Measurements from ENCODE around the gene TMOD2.

Gene TMOD2

GRCh38 chr15:51863131-51863530 lies 111.7 kb downstream of the TMOD2 start:
- peaks cover 17% of the 10 kb centered on the region; the same call in 1 of the 2 replicates for H4K20me1 ChIP-seq
- H3K9ac ChIP-seq = no peak overlapping the region
- H3K4me3 ChIP-seq = no peak overlapping the region
- peaks cover 83% of the 10 kb centered on the region for H3K36me3 ChIP-seq
- H3K27ac ChIP-seq = no peak overlapping the region
- no peak for TF ChIP-seq Cebpa-rat (IDR thresholded peaks at IDR 0.05)
- peaks cover 20% of the 10 kb centered on the region for H3K9me3 ChIP-seq
- H3K27me3 ChIP-seq = no peaks in the 10 kb centered on the region
- H3K4me1 ChIP-seq = peaks cover 19% of the 10 kb centered on the region
- H3K4me2 ChIP-seq = no peak overlapping the region

GRCh38 chr15:51864408-51865056 lies 113.1 kb downstream of the TMOD2 start:
- Histone ChIP-seq H3K9me3 (peaks cover 10% of the 10 kb centered on the region; the same call in 1 of the 2 replicates), H3K36me3 (peaks cover 84% of the 10 kb centered on the region), H3K9ac (no peak overlapping the region)

GRCh38 chr15:51865317-51865716 lies 113.9 kb downstream of the TMOD2 start:
- Histone ChIP-seq H3K4me2 (no peak overlapping the region), H3K9ac (no peak overlapping the region), H3K4me1 (peaks cover 18% of the 10 kb centered on the region), H3K9me3 (peaks cover 8% of the 10 kb centered on the region), H4K20me1 (peaks cover 17% of the 10 kb centered on the region; the same call in 1 of the 2 replicates), H3K27me3 (no peaks in the 10 kb centered on the region), H3K4me3 (no peak overlapping the region), H3K27ac (no peak overlapping the region), H3K36me3 (peaks cover 84% of the 10 kb centered on the region)
- no peak for TF ChIP-seq Cebpa-rat (IDR thresholded peaks at IDR 0.05)

More at GRCh38 chr15:51864408-51865056, 113.1 kb downstream of the TMOD2 start:
- Histone ChIP-seq H4K20me1 (peaks cover 17% of the 10 kb centered on the region; the same call in 1 of the 2 replicates), H3K4me3 (no peak overlapping the region), H3K27me3 (no peaks in the 10 kb centered on the region), H3K4me1 (peaks cover 19% of the 10 kb centered on the region), H3K4me2 (no peak overlapping the region), H3K27ac (no peak overlapping the region)
- TF ChIP-seq Cebpa-rat (IDR thresholded peaks at IDR 0.05) = no peak

Data from BLaER1 (cell line).